H54 (cell line): ENCODE data around the gene DERL3.

Experiments used
- DNase-seq: peaks from one replicate; pipeline ENCODE4 v3.0.0; 2011; ENCODE audit warnings: low spot score, mixed read lengths; ENCODE audit not compliant: insufficient read length
- FAIRE-seq: peaks from 3 replicates; lab custom pipeline; 2011; peaks lifted over from hg19 to GRCh38; lab: Jason Lieb, UNC
- POLR2A ChIP-seq: IDR thresholded peaks from 2 replicates; pipeline ENCODE4 v1.6.1; 2011; ENCODE audit warnings: low read depth, mild to moderate bottlenecking, low read length

Gene DERL3

DNA sequence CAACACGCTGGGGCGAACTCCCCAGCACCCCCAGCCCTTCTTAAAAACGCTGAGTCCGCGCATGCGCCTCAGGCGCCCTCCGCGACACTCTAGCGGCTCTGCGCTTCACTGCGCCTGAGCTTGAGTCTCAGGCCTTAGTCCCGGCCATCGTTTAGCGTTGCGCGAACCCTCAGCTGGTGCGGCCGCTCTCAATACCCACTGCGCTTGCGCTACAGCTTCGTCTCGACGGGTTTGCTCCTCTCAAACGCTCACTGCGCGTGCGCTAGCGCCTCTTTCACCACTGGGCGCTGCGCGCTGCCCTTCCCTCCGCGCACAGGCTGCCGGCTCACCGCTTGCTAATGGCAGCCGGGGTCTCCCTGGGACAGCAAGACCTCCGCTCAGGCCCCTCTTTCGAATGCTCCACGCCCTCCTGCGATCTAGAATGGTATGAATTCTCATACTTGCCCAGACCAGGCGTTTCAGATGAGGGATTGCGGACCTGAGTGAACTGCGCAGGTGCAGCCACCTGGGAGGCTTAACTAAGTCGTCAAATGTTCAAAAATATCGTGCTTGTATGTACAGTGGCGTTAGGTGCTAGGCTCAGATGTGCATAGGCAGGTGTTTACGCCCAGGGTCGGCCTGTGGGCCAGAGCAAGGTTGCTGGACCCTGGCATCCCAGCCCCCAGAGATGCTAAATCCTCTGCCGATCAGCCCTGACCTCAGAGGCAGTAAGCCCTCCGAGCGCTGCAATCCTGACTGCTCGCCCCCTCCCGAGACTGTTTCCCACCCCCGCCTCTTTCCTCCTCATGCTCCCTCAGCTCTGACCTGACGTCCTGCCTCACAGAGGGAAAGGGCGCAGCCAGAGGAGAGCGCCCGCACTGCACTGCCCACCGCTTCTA is 19.0 kb upstream of the DERL3 start, which contains the start of gene SLC2A11:
Gene SLC2A11 (plus strand): TSS at position 270 of the 878 bp plus-strand sequence. CDS start 125 bp downstream, at position 395.
- TF ChIP-seq POLR2A: peak; percentile 51
- FAIRE-seq: peak; percentile 73

DNA sequence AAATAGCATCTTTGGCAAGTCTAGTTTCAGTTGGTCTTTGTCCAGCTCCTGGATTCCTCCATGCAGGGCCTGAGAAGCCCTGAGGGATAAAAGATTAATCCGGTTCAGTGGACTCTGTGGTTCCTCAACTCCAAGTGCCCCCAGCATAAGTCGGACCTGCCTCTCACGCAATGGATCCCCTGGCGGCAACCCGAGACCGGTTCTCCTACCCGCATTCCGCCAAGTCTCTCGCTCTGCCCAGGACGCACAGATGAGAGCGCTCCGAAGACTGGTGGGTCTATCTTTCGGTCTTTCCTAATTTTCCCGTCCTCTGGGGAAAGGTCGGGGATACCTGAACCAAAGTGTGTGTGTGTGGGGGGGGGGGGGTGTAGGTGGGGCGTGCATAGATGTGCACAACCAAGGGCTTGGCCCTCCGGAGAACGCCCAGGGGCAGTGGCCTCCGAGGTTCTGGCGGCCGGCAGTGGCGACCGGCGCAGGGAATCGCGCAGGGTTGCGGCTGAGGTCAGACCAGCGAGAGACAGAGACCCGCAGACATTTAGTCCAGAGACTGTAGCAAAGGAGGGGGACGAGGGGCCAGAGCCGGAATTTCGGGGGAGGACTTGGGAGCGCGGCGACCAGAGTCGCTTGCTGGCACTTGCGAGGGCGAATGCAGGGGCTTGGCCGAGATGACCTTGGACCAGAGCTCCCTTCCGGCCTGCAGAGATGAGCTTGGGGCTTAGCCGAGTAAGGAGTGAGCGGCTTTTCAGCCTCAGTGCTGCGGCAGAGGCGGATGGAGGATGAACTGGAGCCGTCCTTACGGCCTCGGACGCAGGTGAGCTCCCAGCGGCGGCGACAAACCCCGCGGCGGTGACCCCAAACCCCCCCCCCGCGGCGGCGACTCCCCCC is 18.2 kb upstream of the DERL3 start:
- TF ChIP-seq POLR2A: no peak
- DNase-seq: no peak
- FAIRE-seq: no peak

More for the DNA sequence above, 19.0 kb upstream of the DERL3 start, which contains the start of gene SLC2A11:
- peak; percentile 94 for DNase-seq

DNA sequence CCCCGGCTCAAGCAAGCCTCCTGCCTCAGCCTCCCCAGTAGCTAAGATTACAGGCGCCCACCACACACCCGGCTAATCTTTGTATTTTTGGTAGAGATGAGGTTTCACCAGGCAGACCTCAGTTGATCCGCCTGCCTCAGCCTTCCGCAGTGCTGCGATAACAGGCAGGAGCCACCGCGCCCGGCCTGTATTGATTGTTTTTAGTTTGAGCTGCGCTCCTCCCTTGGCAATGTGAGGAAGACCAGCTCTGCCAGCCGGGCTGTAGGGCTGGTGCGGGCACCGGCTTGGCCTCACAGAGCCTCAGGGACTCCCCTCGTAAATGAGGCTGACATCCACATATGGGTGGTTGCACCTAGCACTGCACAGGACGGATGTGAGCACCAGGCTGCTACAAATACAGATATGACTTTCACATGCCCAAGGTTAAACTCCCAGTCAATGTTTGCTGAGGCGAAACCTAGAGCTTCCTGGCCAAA is 11.4 kb upstream of the DERL3 start:
- FAIRE-seq (no peak), DNase-seq (no peak)
- no peak for TF ChIP-seq POLR2A

DNA sequence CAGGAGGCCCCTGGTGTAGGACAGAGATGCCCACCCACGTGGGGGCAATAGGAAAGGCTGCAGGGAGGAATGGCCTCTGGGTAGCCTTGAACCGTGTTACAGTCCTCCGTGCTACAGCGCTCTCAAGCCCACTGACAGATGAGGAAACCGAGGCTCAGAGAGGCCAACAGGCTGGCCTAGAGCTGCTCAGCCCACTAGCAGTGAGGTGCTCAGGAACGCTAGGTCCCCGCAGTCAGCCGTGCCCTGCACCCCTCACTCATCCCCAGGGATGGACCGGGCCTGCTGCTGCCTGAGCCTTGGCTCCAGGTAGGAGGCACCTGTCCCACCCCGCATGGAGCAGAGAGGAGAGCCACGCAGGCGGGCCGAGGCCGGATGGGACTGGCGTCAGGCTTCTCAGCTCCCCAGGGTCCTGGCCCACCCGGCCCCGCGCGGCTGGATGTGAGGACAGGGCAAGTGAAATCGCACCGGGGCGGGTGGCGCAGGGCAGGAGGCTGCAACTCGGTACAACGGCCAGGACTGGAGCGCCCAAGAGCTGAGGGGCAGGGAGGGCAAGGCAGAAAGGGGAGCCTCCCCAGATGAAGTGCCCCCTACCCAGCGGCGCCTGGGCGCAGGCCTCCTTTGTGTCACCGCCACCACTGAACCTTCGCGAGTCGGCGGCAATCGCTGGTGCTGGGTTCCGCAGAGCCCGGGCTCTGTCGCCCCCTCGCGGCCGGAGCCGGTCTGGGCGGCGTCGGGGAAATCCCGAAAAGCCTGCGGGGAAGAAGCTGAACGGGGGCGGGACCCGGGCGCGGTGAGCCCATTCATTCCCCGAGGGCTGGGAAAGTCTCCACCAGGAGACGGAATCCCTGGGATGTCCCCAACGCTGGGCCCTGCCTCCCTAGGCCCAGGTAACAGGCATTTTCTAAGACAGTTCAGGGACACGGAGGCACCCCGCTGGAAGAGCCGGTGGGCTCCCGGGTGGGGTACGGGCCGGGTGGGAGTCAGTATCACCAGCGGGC is 10.5 kb upstream of the DERL3 start:
- DNase-seq (peak; percentile 80), FAIRE-seq (no peak)
- TF ChIP-seq POLR2A: no peak

DNA sequence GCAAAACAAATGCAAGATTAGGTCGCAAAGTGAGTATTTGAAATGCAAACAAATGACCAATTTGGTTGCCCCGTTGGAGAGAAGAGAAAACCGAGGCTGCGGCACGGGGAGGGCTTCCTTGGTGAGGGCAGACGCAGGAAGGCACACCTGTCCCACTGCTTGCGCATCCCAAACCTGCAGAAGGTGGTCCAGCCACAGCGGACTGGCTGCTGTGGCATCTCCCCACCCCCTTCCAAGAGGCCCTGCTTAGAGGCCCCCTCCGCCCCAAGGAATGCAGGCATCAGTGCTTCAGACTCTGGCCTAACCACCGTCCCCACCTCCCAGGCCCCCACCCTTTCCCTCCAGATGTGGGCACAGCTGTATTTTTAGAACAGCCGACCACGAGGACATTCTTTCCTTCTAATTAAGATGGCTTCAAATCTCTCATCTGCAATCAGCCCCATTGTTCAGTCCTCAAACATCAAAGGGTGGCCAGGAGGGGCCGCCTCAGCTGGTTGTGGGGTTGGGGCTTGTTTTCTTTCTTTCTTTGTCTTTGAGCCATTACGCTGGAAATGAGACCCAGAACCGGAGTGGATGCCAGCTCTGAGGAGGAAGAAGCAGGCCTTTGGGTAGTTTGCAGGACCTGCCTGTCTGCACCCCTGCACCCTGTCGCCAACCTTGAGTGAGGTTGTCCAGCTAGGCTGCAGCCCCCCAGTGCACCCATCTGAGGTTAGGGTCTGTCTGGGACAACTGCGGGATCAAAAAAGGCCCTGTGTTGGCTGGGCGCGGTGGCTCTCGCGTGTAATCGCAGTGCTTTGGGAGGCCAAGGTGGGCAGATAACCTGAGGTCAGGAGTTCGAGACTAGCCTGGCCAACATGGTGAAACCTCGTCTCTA is 9.4 kb upstream of the DERL3 start:
- FAIRE-seq: no peak
- no peak for TF ChIP-seq POLR2A
- no peak for DNase-seq

DNA sequence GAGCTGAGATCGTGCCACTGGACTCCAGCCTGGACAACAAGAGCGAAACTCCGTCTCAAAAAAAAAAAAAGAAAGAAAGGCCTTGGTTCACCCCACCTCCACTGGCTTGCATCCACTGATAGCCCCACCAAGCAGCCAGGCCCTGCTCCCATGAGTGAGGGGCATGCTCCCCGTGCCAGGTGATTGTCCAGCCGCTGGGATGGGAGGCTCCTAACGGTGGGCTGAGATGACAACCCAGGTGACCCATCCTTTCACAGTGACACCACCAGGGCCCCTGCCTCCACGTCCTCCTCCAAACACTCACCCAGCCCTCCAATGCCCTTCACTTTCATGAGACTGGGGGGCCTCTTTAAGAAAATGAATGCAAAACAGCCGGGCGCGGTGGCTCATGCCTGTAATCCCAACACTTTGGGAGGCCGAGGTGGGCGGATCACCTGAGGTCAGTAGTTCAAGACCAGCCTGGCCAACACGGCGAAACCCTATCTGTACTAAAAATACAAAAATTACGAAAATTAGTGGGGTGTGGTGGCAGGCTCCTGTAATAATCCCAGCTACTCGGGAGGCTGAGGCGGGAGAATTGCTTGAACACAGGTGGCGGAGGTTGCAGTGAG is 8.6 kb upstream of the DERL3 start:
- no peak for FAIRE-seq
- TF ChIP-seq POLR2A: no peak
- no peak for DNase-seq

DNA sequence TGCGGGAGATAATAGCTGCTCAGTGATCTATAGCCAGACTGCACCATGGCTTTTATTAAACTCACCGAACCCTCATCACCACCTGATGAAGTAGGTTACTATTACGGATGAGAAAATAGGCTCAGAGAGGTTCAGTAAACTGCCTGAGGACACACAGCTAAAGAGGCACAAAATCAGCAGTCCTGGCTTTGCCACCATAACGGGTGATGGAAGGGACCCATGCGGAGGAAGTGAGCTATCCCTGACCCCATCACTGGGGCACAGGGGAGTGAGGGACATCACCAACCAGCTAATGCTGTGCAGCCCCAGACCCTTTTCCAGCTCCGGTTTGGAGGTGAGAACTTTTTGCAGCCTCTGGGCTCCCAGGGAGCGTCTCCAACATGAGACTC is 7.3 kb upstream of the DERL3 start:
- TF ChIP-seq POLR2A: no peak
- FAIRE-seq (no peak), DNase-seq (no peak)

DNA sequence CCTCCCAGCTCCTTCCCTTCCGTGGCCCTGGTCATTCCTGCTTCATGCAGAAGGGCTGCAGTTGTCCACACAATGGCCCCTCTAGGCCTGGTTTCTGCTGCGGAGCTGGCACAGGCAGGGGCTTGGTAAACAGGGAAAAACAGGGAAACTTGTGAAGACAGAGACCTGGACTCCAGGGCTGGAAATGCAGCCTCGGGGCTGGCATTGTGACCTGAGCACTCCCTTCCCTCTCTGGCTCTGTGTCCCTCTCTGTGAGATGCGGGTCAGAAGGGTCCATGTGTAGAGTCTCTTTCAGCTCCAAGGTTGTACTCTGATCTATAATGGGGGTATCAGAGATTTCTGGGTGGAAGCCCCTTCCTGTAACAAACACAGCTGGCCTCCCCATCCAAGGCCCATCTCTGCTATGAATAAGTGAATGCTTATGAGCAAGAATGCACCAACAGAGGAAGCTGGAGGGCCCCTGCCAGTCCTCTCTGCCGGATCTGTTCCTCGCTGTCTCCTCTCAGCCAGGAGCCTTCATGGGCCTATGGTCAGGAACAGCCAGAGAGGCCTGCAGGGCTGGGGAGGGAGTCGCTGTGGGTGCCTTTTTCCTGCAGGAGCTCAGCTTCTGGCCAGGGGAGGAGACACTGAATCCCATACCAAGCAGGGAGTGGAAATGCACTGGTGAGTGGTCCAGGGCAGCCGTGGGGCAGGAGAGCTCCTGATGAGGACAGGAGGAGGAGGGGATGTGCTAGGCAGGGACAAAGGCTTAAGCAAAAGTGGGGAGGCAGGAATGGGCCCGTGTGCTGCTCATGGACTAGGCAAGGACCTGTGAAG is 6.7 kb upstream of the DERL3 start:
- FAIRE-seq (no peak), DNase-seq (no peak)

DNA sequence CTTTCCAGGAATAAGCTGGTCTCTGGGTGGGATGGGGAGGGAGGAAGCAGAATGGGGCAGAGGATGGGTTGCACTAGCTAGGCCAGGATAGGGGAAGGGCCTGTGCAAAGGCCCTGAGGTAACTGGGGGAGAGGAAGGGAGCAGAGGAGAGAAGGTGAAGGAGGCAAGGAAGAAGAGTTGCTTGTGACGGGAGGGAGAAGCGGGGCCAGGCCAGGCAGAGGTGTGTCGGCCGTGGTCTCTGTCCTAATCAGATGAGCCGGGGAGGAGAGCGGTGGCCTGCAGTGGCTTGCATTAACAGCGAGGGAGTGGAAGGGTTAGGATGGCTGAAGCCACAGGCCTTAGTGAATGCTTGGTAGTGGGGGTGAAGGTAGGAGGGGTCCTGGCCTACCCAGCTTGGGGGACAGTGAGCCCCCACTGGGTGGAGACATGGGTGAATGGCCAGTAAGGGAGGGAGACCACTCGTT is 6.0 kb upstream of the DERL3 start:
- DNase-seq (no peak), FAIRE-seq (no peak)
- no peak for TF ChIP-seq POLR2A

More for the DNA sequence above, 6.7 kb upstream of the DERL3 start:
- TF ChIP-seq POLR2A: no peak

DNA sequence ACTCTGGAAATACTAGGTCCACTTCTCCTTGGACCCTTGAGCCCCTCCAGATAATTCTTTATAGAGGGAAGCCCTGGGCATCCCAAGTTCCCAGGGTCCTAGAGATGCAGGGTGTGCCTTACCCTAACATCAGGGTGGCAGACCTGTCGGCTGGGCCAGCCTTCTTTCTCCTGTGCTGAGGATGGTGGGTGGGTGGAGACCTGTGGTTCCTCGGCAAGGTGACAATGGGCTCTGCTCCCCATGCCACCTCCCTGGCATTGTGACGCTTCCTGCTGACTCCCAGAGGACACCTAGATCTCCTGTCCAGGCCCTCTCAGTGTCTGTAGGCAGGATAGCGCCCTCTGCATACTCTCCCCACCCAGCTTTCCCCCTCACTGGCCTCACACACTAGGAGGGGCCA is 3.8 kb upstream of the DERL3 start:
- FAIRE-seq (no peak), DNase-seq (no peak)
- TF ChIP-seq POLR2A: no peak
